ENCODE results near the gene ACSS1. TPM values are rescaled to one million over a fixed set of nuclear protein-coding genes. Genes with fewer than 3 reads are reported as not detected.
"Not testable (repeated sequence)": the region's sequence is repeated elsewhere in the genome, so short reads cannot be mapped to it uniquely, and the experiment has no call there.

The ACSS1 gene
- total RNA-seq, 4 donors from 2014 or later: 38.5 to 55.5 (median 42.2) TPM

- WGBS, 2 donors: 82 to 89% methylated on average over 12 of the region's 12 CpGs
- Histone ChIP-seq H3K9me3 (no peaks in the 10 kb centered on the region), H3K27me3 (no peaks in the 10 kb centered on the region), H3K4me1 (peaks cover 0 to 7% (median 0%) of the 10 kb centered on the region in 4 donors), H3K4me3 (no peak overlapping the region), H3K27ac (no peak overlapping the region), H3K36me3 (peaks cover 4 to 85% (median 44%) of the 10 kb centered on the region in 3 donors)
- no peak for TF ChIP-seq POLR2A (IDR thresholded peaks at IDR 0.05)
- no peak for TF ChIP-seq CTCF (IDR thresholded peaks at IDR 0.05)
- TF ChIP-seq EP300 (IDR thresholded peaks at IDR 0.05): no peak
- no peak for DNase-seq (ENCODE audit: low spot score in 2 of 2)
Observed at GRCh38 chr20:25006431-25007167, 51.3 kb downstream of the ACSS1 start.

GRCh38 chr20:25005661-25006060 is 52.3 kb downstream of the ACSS1 start:
- no peak for TF ChIP-seq POLR2A (IDR thresholded peaks at IDR 0.05)
- TF ChIP-seq CTCF (IDR thresholded peaks at IDR 0.05): no peak
- no peak for TF ChIP-seq EP300 (IDR thresholded peaks at IDR 0.05)
- Histone ChIP-seq H3K36me3 (peaks cover 4 to 76% (median 35%) of the 10 kb centered on the region in 3 donors), H3K27ac (peak overlapping the region in 1 of 4 donors; percentile 15), H3K4me3 (no peak overlapping the region), H3K27me3 (no peaks in the 10 kb centered on the region), H3K4me1 (peaks cover 0 to 9% (median 3%) of the 10 kb centered on the region in 4 donors), H3K9me3 (no peaks in the 10 kb centered on the region)
- DNase-seq (ENCODE audit: low spot score in 2 of 2): no peak
- WGBS, 2 donors: 84 to 89% methylated on average over 3 to 8 of the region's 8 CpGs

- no peak for DNase-seq (ENCODE audit: low spot score in 2 of 2)
- TF ChIP-seq EP300 (IDR thresholded peaks at IDR 0.05): no peak
- TF ChIP-seq CTCF (IDR thresholded peaks at IDR 0.05): no peak
- TF ChIP-seq POLR2A (IDR thresholded peaks at IDR 0.05): no peak
- no peak overlapping the region for H3K4me3 ChIP-seq
- no peaks in the 10 kb centered on the region for H3K9me3 ChIP-seq
- 68 to 74% methylated on average over 2 of the region's 2 CpGs for WGBS, 2 donors
- H3K4me1 ChIP-seq: peaks cover 0 to 13% (median 5%) of the 10 kb centered on the region in 4 donors
- H3K27me3 ChIP-seq: no peaks in the 10 kb centered on the region
- peak overlapping the region in 1 of 4 donors; percentile 15 for H3K27ac ChIP-seq
- peaks cover 4 to 72% (median 34%) of the 10 kb centered on the region in 3 donors for H3K36me3 ChIP-seq
Observed at GRCh38 chr20:25005220-25005619, 52.7 kb downstream of the ACSS1 start.

- Histone ChIP-seq H3K27ac (no peak overlapping the region), H3K4me3 (no peak overlapping the region), H3K27me3 (no peaks in the 10 kb centered on the region), H3K36me3 (peaks cover 4 to 49% (median 23%) of the 10 kb centered on the region in 3 donors), H3K9me3 (no peaks in the 10 kb centered on the region), H3K4me1 (peaks cover 0 to 24% (median 5%) of the 10 kb centered on the region in 4 donors)
- WGBS, 2 donors: 87 to 93% methylated on average over 1 of the region's 1 CpG
- TF ChIP-seq POLR2A (IDR thresholded peaks at IDR 0.05): no peak
- TF ChIP-seq EP300 (IDR thresholded peaks at IDR 0.05): no peak
- TF ChIP-seq CTCF (IDR thresholded peaks at IDR 0.05): no peak
- DNase-seq (ENCODE audit: low spot score in 2 of 2): no peak
Observed at GRCh38 chr20:25003002-25003401, 54.9 kb downstream of the ACSS1 start.

- H3K9me3 ChIP-seq; H3K4me3 ChIP-seq; DNase-seq (ENCODE audit: low spot score in 2 of 2); H3K27ac ChIP-seq; H3K27me3 ChIP-seq: not testable (repeated sequence)
- peaks cover 0 to 33% (median 7%) of the 10 kb centered on the region in 3 donors for H3K36me3 ChIP-seq
- H3K4me1 ChIP-seq: peaks cover 0 to 26% (median 5%) of the 10 kb centered on the region in 4 donors
- 92 to 94% methylated on average over 4 of the region's 4 CpGs for WGBS, 2 donors
Observed at GRCh38 chr20:25001323-25001722, 56.6 kb downstream of the ACSS1 start.

Data from tibial nerve (tissue), 4 donors.